ENCODE results near the gene HSH2D. TPM values are rescaled to one million over a fixed set of nuclear protein-coding genes. Genes with fewer than 3 reads are reported as not detected.

Gene HSH2D
- total and polyA plus RNA-seq, 12 donors = 0.21 to 4.7 (median 0.97) TPM; not detected in 1

DNA sequence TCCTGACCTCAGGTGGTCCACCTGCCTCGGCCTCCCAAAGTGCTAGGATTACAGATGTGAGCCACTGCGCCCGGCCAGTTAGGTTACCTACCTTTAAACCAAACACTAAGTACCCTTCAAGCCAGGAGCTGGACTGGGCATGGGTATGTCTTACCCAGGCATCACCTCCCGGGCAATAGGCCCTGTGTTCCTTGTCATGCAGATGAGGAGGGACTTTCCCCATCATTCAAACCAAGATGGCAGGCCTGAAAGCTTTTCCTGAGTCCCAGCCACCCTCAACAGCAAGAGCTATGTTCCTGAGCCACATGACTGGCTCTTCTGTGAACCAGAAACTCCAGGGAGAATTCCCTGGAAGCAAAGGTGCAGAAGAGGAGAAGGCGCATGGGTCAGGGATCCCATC lies 22.3 kb upstream of the HSH2D start:
- TF ChIP-seq, protein P1, sequence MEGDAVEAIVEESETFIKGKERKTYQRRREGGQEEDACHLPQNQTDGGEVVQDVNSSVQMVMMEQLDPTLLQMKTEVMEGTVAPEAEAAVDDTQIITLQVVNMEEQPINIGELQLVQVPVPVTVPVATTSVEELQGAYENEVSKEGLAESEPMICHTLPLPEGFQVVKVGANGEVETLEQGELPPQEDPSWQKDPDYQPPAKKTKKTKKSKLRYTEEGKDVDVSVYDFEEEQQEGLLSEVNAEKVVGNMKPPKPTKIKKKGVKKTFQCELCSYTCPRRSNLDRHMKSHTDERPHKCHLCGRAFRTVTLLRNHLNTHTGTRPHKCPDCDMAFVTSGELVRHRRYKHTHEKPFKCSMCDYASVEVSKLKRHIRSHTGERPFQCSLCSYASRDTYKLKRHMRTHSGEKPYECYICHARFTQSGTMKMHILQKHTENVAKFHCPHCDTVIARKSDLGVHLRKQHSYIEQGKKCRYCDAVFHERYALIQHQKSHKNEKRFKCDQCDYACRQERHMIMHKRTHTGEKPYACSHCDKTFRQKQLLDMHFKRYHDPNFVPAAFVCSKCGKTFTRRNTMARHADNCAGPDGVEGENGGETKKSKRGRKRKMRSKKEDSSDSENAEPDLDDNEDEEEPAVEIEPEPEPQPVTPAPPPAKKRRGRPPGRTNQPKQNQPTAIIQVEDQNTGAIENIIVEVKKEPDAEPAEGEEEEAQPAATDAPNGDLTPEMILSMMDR (IDR thresholded peaks at IDR 0.05) = no peak
- no peak for TF ChIP-seq POLR2A (IDR thresholded peaks at IDR 0.05)
- Histone ChIP-seq H3K4me1 (replicated peaks in 1 of 2) (peaks cover 0 to 11% of the 10 kb centered on the region in 2 donors), H3K36me3 (replicated peaks in 1 of 2) (peaks cover 0 to 82% of the 10 kb centered on the region in 2 donors), H3K27me3 (no peaks in the 10 kb centered on the region), H3K27ac (no peak overlapping the region), H3K9me3 (replicated peaks in 1 of 3) (no peaks in the 10 kb centered on the region), H3K4me3 (no peak overlapping the region)
- no peak for DNase-seq
- 78 to 98% (median 89%) methylated on average over 5 of the region's 5 CpGs for WGBS, 4 donors
- intact Hi-C loops (cut with DNase I) = no loop called here

DNA sequence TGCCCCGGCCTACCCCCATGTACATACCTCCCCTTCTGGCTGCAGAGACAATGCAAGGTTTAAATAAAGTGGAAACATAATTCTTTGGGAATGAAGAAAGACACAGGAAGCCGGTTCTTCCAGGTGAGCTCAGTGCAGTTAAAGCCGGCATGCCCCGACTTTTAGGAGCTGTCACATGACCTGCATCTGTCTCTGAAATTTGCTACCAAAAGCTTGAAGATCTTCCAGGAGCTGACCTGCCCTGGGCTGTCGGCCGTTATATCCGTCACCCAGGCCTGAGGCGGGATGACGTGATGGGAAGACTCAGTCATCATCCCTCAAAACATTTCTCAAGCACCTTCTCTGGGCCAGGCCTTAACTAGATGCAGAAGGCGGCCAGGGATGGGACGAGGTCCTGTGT lies 21.5 kb upstream of the HSH2D start:
- no peaks in the 10 kb centered on the region for H3K9me3 ChIP-seq (replicated peaks in 1 of 3)
- no peak overlapping the region for H3K27ac ChIP-seq
- H3K36me3 ChIP-seq (replicated peaks in 1 of 2) = peaks cover 0 to 88% of the 10 kb centered on the region in 2 donors
- 91 to 98% (median 94%) methylated on average over 10 to 11 of the region's 11 CpGs for WGBS, 4 donors
- H3K4me3 ChIP-seq = no peak overlapping the region
- TF ChIP-seq POLR2A (IDR thresholded peaks at IDR 0.05) = no peak
- TF ChIP-seq, protein P1 (IDR thresholded peaks at IDR 0.05) = no peak
- no peak for DNase-seq
- H3K4me1 ChIP-seq (replicated peaks in 1 of 2) = peaks cover 0 to 6% of the 10 kb centered on the region in 2 donors
- intact Hi-C loops (cut with DNase I) = no loop called here
- H3K27me3 ChIP-seq = no peaks in the 10 kb centered on the region

DNA sequence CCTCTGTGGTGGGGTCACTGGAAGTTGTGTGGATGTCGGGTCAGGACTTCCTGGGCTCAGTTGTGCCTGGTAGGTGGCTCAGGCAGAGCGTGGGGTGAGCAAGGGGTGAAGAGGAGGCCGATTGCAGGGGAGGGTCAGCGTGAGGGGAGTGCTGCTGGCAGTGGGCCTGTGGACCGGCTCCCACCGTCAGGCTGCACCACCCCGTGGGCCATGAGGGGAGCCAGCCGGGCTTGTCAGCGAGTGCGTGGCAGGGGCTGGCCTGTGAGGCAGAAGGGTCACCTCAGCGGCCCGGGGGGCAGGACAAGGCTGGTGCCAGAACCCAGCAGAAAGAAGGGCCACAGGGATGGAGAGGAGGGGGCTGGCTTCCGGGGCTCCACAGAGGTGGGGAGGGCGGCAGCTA lies 18.5 kb upstream of the HSH2D start:
- Histone ChIP-seq H3K4me3 (no peak overlapping the region), H3K27me3 (no peaks in the 10 kb centered on the region), H3K4me1 (replicated peaks in 1 of 2) (no peaks in the 10 kb centered on the region), H3K9me3 (replicated peaks in 1 of 3) (no peaks in the 10 kb centered on the region), H3K27ac (no peak overlapping the region), H3K36me3 (replicated peaks in 1 of 2) (peaks cover 0 to 96% of the 10 kb centered on the region in 2 donors)
- TF ChIP-seq POLR2A (IDR thresholded peaks at IDR 0.05) = no peak
- TF ChIP-seq, protein P1 (IDR thresholded peaks at IDR 0.05) = no peak
- WGBS, 4 donors = 87 to 95% (median 94%) methylated on average over 10 to 14 of the region's 14 CpGs
- intact Hi-C loops (cut with DNase I) = no loop called here
- no peak for DNase-seq

DNA sequence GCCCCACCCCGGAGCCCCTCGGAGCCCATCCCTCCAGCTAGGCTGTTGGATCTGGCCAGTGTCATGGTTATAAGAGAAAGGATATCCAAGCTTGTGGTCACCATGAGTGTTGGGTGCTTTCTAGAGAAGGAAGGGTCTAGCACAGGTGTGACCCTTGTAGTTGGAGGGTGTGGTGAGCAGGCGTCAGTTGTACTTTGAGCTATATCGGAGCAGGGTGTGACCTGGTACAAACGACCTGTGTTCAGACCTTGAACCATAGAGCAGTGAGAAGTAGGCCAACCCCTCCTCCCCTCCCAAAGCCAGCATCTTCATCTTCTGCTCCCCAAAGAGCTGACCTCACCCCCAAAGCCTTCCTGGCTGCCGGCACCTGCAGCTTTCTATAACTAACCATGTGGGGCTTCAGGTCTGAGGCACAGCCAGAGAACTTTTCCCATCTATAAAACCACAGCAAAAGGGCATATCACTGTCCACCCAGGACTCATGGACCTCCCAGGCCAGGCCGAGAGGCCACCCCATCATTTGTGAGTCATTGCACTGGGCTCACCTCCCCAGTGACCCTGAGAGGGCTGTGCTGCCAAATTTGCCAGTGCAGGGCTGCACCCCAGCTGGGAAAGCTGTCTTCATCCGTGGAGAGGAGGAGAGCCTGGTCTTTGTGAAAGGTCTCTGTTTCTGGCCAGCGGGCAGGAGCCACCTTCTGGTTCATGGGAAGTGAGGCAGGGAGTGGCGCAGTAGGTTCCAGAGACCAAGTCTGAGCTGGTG lies 17.6 kb upstream of the HSH2D start:
- peak in 4 of 7 donors; percentile 34 to 56 (median 42) for DNase-seq
- no peaks in the 10 kb centered on the region for H3K9me3 ChIP-seq (replicated peaks in 1 of 3)
- no peak overlapping the region for H3K27ac ChIP-seq
- peaks cover 0 to 91% of the 10 kb centered on the region in 2 donors for H3K36me3 ChIP-seq (replicated peaks in 1 of 2)
- no peak overlapping the region for H3K4me3 ChIP-seq
- intact Hi-C loops (cut with DNase I) = no loop called here
- no peak for TF ChIP-seq POLR2A (IDR thresholded peaks at IDR 0.05)
- TF ChIP-seq, protein P1 (IDR thresholded peaks at IDR 0.05) = no peak
- H3K27me3 ChIP-seq = no peaks in the 10 kb centered on the region
- 67 to 75% (median 69%) methylated on average over 4 to 10 of the region's 10 CpGs for WGBS, 4 donors
- no peaks in the 10 kb centered on the region for H3K4me1 ChIP-seq (replicated peaks in 1 of 2)
